RWPE1 (cell line): ENCODE data around the gene BST1.
A peak's percentile ranks its signal among the peaks of the same experiment; 100 is the strongest.

Experiments
- CTCF ChIA-PET: fragments of 350-600 bp; sonication (Branson Sonifier 250); formaldehyde crosslinking; extraction: SDS; loops from one replicate; lab custom pipeline; 2021; lab: Yijun Ruan, JAX
- POLR2A ChIA-PET: fragments of 400-600 bp; formaldehyde crosslinking; extraction: SDS; loops from one replicate; lab custom pipeline; 2020; ENCODE audit warnings: antibody characterized with exemption; ENCODE audit not compliant: low non-redundant PET; lab: Yijun Ruan, JAX
- DNase-seq: peaks from one replicate; pipeline ENCODE4 v3.0.0; 2012; ENCODE audit warnings: low spot score
- H3K27ac ChIP-seq: fragments of 450-650 bp; 2 replicates; pipeline ENCODE4 v1.5.1; 2017
- CTCF ChIP-seq: fragments of 450-650 bp; conservative IDR thresholded peaks from 2 replicates; pipeline ENCODE4 v1.5.1; 2017; ENCODE audit warnings: low read depth, mild to moderate bottlenecking

The BST1 gene

GRCh38 chr4:15695729-15696128, 7.1 kb upstream of the BST1 start:
- ChIA-PET POLR2A (no interaction called here), CTCF (interaction anchor here (0.8 kb wide), 1 partner anchor 13 kb away, joined by 3 read pairs; no protein-coding TSS in a partner anchor)
- no peak for DNase-seq
- peak overlapping the region; percentile 88 for H3K27ac ChIP-seq
- TF ChIP-seq CTCF: no peak

GRCh38 chr4:15696866-15697265, 6.0 kb upstream of the BST1 start:
- DNase-seq: no peak
- CTCF ChIA-PET: no interaction called here
- TF ChIP-seq CTCF: no peak
- POLR2A ChIA-PET: no interaction called here
- no peak overlapping the region for H3K27ac ChIP-seq

- H3K27ac ChIP-seq: no peak overlapping the region
- POLR2A ChIA-PET: no interaction called here
- no peak for TF ChIP-seq CTCF
- CTCF ChIA-PET: no interaction called here
- no peak for DNase-seq
Measured at GRCh38 chr4:15703439-15703838, 574 bp downstream of the BST1 start.

GRCh38 chr4:15704129-15704528, 1.3 kb downstream of the BST1 start:
- no peak overlapping the region for H3K27ac ChIP-seq
- TF ChIP-seq CTCF: no peak
- ChIA-PET CTCF (no interaction called here), POLR2A (no interaction called here)
- DNase-seq: no peak

- H3K27ac ChIP-seq: no peak overlapping the region
- TF ChIP-seq CTCF: no peak
- ChIA-PET CTCF (no interaction called here), POLR2A (no interaction called here)
- DNase-seq: no peak
Measured at GRCh38 chr4:15706646-15707362, 3.9 kb downstream of the BST1 start.

- DNase-seq: no peak
- H3K27ac ChIP-seq: no peak overlapping the region
- ChIA-PET POLR2A (no interaction called here), CTCF (no interaction called here)
- no peak for TF ChIP-seq CTCF
Measured at GRCh38 chr4:15707363-15707715, 4.5 kb downstream of the BST1 start.
